Measurements from ENCODE around the gene DHRS7. TPM values are rescaled to one million over a fixed set of nuclear protein-coding genes. Genes with fewer than 3 reads are reported as not detected.
A peak's percentile ranks its signal among the peaks of the same experiment; 100 is the strongest.

Gene DHRS7
- polyA plus RNA-seq, 1 donor (not counting 4 experiments of a cell fraction or from before 2014, with no cell fraction given), result 79.2 TPM

DNA sequence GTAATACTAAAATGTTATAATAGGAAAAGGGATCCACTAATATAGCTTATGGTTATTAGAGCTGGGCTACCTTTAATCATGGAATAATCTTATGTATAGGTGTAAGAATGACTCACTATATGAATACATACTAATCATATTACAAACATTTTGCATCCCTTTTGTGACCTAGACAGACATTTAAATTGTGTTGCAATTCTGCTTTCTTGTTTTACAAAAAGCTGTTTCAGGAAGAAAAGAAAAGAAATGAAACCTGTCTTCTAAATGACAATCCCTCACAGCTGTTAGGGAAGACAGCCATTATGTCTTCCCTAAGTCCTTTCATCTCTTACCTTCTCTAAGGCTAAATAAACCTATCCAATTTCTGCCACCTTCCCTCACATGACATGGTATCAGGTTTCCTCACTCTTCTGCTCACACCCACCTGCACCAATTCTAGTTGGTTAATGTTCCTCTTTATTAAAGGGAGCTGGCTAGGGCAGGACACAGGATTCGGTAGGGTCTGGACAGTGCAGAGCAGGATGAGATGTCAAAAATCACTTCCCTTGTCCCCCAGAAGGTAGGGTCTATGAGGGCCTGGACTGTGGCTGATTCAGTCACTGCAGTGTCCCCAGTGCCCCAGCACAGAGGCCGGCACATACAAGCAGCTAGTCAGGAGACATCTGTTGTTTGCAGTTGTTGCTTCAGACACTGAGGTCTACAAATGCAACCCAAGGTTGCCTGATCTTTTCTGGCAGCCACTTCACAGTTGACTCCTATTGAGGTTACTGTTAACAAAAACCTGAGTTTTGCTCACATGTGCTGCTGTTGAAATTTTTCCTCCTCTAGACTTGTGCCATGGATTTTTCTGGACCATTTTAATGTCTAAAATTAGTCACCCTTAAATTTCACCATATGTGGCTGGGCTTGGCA, 3.7 kb downstream of the DHRS7 start:
- dilution Hi-C loops (cut with MboI; ENCODE audit: extremely low pct_ligation_motif_present, low sequenced_read_pairs), result no loop called here
- peak overlapping the region; percentile 68 for H3K27ac ChIP-seq (ENCODE audit: control insufficient read depth, insufficient read depth, low read length)
- TF ChIP-seq EZH2 (IDR thresholded peaks at IDR 0.05; ENCODE audit: low read length), result no peak
- TF ChIP-seq, protein P1, sequence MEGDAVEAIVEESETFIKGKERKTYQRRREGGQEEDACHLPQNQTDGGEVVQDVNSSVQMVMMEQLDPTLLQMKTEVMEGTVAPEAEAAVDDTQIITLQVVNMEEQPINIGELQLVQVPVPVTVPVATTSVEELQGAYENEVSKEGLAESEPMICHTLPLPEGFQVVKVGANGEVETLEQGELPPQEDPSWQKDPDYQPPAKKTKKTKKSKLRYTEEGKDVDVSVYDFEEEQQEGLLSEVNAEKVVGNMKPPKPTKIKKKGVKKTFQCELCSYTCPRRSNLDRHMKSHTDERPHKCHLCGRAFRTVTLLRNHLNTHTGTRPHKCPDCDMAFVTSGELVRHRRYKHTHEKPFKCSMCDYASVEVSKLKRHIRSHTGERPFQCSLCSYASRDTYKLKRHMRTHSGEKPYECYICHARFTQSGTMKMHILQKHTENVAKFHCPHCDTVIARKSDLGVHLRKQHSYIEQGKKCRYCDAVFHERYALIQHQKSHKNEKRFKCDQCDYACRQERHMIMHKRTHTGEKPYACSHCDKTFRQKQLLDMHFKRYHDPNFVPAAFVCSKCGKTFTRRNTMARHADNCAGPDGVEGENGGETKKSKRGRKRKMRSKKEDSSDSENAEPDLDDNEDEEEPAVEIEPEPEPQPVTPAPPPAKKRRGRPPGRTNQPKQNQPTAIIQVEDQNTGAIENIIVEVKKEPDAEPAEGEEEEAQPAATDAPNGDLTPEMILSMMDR (optimal IDR thresholded peaks at IDR 0.05 in 1 of 3, IDR thresholded peaks at IDR 0.05 in 1 of 3, conservative IDR thresholded peaks at IDR 0.05 in 1 of 3; ENCODE audit: extremely low read depth in 1 of 3, insufficient read depth in 2 of 3, low read length in 3 of 3), result no peak
- no peak overlapping the region for H2AFZ ChIP-seq (ENCODE audit: control insufficient read depth, low read length)
- FAIRE-seq (peak; percentile 62), DNase-seq (ENCODE audit: low read depth, low spot score) (no peak)
- no peaks in the 10 kb centered on the region for H3K36me3 ChIP-seq (ENCODE audit: control insufficient read depth in 2 of 2, extremely low read depth in 1 of 2, insufficient read depth in 2 of 2, low read length in 2 of 2)
- H3K27me3 ChIP-seq (ENCODE audit: control insufficient read depth, extremely low read depth, insufficient read depth, low read length), result no peaks in the 10 kb centered on the region
- peaks cover 18% of the 10 kb centered on the region for H3K4me1 ChIP-seq (ENCODE audit: control insufficient read depth, extremely low read depth, insufficient read depth, low read length)
- H3K79me2 ChIP-seq (ENCODE audit: control insufficient read depth, insufficient read depth, low read length), result peaks cover 48% of the 10 kb centered on the region
- peak overlapping the region; percentile 7 for H3K9ac ChIP-seq (ENCODE audit: control insufficient read depth, extremely low read depth, insufficient read depth, low read length)
- no peaks in the 10 kb centered on the region for H3K9me1 ChIP-seq (ENCODE audit: control insufficient read depth, extremely low read depth, insufficient read depth, low read length)
- no peaks in the 10 kb centered on the region for H3K9me3 ChIP-seq (ENCODE audit: control insufficient read depth, low read depth, low read length)
- no peak overlapping the region for H3K4me3 ChIP-seq (ENCODE audit: control insufficient read depth in 2 of 3, extremely low read depth in 1 of 3, insufficient read depth in 2 of 3, low read depth in 1 of 3, low read length in 3 of 3)
- peak overlapping the region; percentile 15 for H3K4me2 ChIP-seq (ENCODE audit: control insufficient read depth, extremely low read depth, insufficient read depth, low read depth, low read length)
- no peaks in the 10 kb centered on the region for H4K20me1 ChIP-seq (ENCODE audit: control insufficient read depth, extremely low read depth, insufficient read depth, low read length)

GRCh38 chr14:60160422-60160821, 4.8 kb downstream of the DHRS7 start:
- H3K36me3 ChIP-seq (ENCODE audit: control insufficient read depth in 2 of 2, extremely low read depth in 1 of 2, insufficient read depth in 2 of 2, low read length in 2 of 2), result no peaks in the 10 kb centered on the region
- H3K9ac ChIP-seq (ENCODE audit: control insufficient read depth, extremely low read depth, insufficient read depth, low read length), result no peak overlapping the region
- no peak for FAIRE-seq
- H3K9me3 ChIP-seq (ENCODE audit: control insufficient read depth, low read depth, low read length), result no peaks in the 10 kb centered on the region
- no peaks in the 10 kb centered on the region for H3K9me1 ChIP-seq (ENCODE audit: control insufficient read depth, extremely low read depth, insufficient read depth, low read length)
- H2AFZ ChIP-seq (ENCODE audit: control insufficient read depth, low read length), result no peak overlapping the region
- peak overlapping the region in 1 of 3 experiments; percentile 13 for H3K4me3 ChIP-seq (ENCODE audit: control insufficient read depth in 2 of 3, extremely low read depth in 1 of 3, insufficient read depth in 2 of 3, low read depth in 1 of 3, low read length in 3 of 3)
- no peak for DNase-seq (ENCODE audit: low read depth, low spot score)
- peaks cover 52% of the 10 kb centered on the region for H3K79me2 ChIP-seq (ENCODE audit: control insufficient read depth, insufficient read depth, low read length)
- no peaks in the 10 kb centered on the region for H3K27me3 ChIP-seq (ENCODE audit: control insufficient read depth, extremely low read depth, insufficient read depth, low read length)
- peak overlapping the region; percentile 19 for H3K27ac ChIP-seq (ENCODE audit: control insufficient read depth, insufficient read depth, low read length)
- no peaks in the 10 kb centered on the region for H4K20me1 ChIP-seq (ENCODE audit: control insufficient read depth, extremely low read depth, insufficient read depth, low read length)
- peaks cover 14% of the 10 kb centered on the region for H3K4me1 ChIP-seq (ENCODE audit: control insufficient read depth, extremely low read depth, insufficient read depth, low read length)
- H3K4me2 ChIP-seq (ENCODE audit: control insufficient read depth, extremely low read depth, insufficient read depth, low read depth, low read length), result no peak overlapping the region
- TF ChIP-seq, protein P1 (optimal IDR thresholded peaks at IDR 0.05 in 1 of 3, IDR thresholded peaks at IDR 0.05 in 1 of 3, conservative IDR thresholded peaks at IDR 0.05 in 1 of 3; ENCODE audit: extremely low read depth in 1 of 3, insufficient read depth in 2 of 3, low read length in 3 of 3), result no peak
- TF ChIP-seq EZH2 (IDR thresholded peaks at IDR 0.05; ENCODE audit: low read length), result no peak
- dilution Hi-C loops (cut with MboI; ENCODE audit: extremely low pct_ligation_motif_present, low sequenced_read_pairs), result no loop called here

All from keratinocyte (primary cell).